ENCODE results near the gene LEFTY2. TPM values are rescaled to one million over a fixed set of nuclear protein-coding genes. Genes with fewer than 3 reads are reported as not detected.

Gene LEFTY2
- polyA plus RNA-seq, 3 donors, result not detected

DNA sequence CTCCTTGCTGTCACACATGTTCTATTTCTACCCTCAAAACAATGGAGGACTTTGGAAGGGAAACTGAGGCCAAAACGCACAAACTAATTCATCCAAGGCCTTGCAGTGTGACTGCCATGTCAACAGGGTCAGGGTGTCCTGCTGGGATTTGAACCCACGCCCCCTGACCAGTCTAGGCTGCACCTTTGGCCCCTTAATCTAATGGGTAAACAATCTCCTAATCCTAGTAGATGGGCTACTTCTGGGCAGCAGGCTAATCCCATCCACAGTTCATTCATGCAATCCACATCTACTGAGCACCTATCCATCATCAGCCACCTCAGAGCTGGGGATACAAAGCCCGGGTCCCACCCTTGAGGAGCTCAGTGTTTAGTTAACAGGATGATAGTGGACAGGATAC lies 17.0 kb upstream of the LEFTY2 start:
- intact Hi-C loops (cut with micrococcal nuclease), result no loop called here
- Histone ChIP-seq H3K9me3 (replicated peaks in 1 of 2; ENCODE audit: control insufficient read depth in 1 of 2, insufficient read depth in 1 of 2, low read length in 2 of 2) (no peaks in the 10 kb centered on the region), H3K79me2 (ENCODE audit: insufficient read depth, low read length) (no peaks in the 10 kb centered on the region), H3K4me2 (replicated peaks; ENCODE audit: extremely low read depth, low read length, poor library complexity, severe bottlenecking) (no peak overlapping the region), H3K9ac (ENCODE audit: insufficient read depth, low read length, poor library complexity, severe bottlenecking) (no peak overlapping the region), H3K27me3 (ENCODE audit: control insufficient read depth in 2 of 2, insufficient read depth in 2 of 2, low read length in 2 of 2) (no peaks in the 10 kb centered on the region), H3K4me1 (ENCODE audit: control insufficient read depth in 1 of 2, insufficient read depth in 2 of 2, low read length in 2 of 2) (peaks cover 2 to 4% of the 10 kb centered on the region in 2 donors), H3K4me3 (replicated peaks in 1 of 3; ENCODE audit: low read depth in 2 of 3, low read length in 3 of 3) (no peak overlapping the region), H2AFZ (ENCODE audit: insufficient read depth, low read depth, low read length, poor library complexity, severe bottlenecking) (no peak overlapping the region), H3K36me3 (replicated peaks in 1 of 2; ENCODE audit: control insufficient read depth in 1 of 2, insufficient read depth in 2 of 2, low read length in 2 of 2) (no peaks in the 10 kb centered on the region), H4K20me1 (ENCODE audit: insufficient read depth, low read length) (no peaks in the 10 kb centered on the region), H3K27ac (ENCODE audit: low read depth in 1 of 2, low read length in 2 of 2) (no peak overlapping the region)
- Mint-ChIP-seq H3K9me3 (no peaks in the 10 kb centered on the region), H3K27ac (no peak overlapping the region), H3K36me3 (no peaks in the 10 kb centered on the region), H3K4me3 (no peak overlapping the region), H3K27me3 (ENCODE audit: low read depth in 3 of 3) (peaks cover 1 to 4% (median 4%) of the 10 kb centered on the region in 3 donors), H3K4me1 (peaks cover 3% of the 10 kb centered on the region)
- no peak for DNase-seq
- TF ChIP-seq CTCF (IDR thresholded peaks at IDR 0.05), result no peak
- WGBS (ENCODE audit: insufficient coverage), result 90% methylated on average over 2 of the region's 3 CpGs

DNA sequence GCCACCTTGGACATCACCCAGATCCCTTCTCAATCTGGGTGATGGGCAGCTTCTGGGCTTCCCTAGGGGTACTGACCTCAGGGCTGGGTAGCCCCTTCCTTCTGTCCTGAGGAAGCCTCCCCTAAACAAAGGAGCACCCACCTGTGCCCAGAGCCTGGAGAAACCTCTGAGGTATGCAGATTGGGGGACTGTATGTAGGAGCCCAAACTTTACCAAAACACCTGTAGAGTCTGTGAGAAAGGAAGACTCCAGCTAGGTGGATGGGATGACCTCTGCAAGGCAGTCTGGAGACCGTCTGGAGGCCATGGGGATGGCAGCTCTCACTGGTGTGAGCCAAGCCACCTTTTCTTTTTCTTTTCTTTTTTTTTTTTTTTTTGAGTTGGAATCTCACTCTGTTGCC lies 13.7 kb upstream of the LEFTY2 start:
- TF ChIP-seq CTCF (IDR thresholded peaks at IDR 0.05), result no peak
- Mint-ChIP-seq H3K4me1 (peaks cover 13% of the 10 kb centered on the region), H3K36me3 (no peaks in the 10 kb centered on the region), H3K27me3 (ENCODE audit: low read depth in 3 of 3) (peaks cover 0 to 3% (median 3%) of the 10 kb centered on the region in 3 donors), H3K4me3 (no peak overlapping the region), H3K27ac (no peak overlapping the region), H3K9me3 (no peaks in the 10 kb centered on the region)
- intact Hi-C loops (cut with micrococcal nuclease), result no loop called here
- Histone ChIP-seq H3K27me3 (ENCODE audit: control insufficient read depth in 2 of 2, insufficient read depth in 2 of 2, low read length in 2 of 2) (no peaks in the 10 kb centered on the region), H3K4me3 (replicated peaks in 1 of 3; ENCODE audit: low read depth in 2 of 3, low read length in 3 of 3) (no peak overlapping the region), H3K79me2 (ENCODE audit: insufficient read depth, low read length) (no peaks in the 10 kb centered on the region), H3K9me3 (replicated peaks in 1 of 2; ENCODE audit: control insufficient read depth in 1 of 2, insufficient read depth in 1 of 2, low read length in 2 of 2) (no peaks in the 10 kb centered on the region), H3K9ac (ENCODE audit: insufficient read depth, low read length, poor library complexity, severe bottlenecking) (no peak overlapping the region), H3K4me1 (ENCODE audit: control insufficient read depth in 1 of 2, insufficient read depth in 2 of 2, low read length in 2 of 2) (peaks cover 11 to 12% of the 10 kb centered on the region in 2 donors), H3K4me2 (replicated peaks; ENCODE audit: extremely low read depth, low read length, poor library complexity, severe bottlenecking) (no peak overlapping the region), H4K20me1 (ENCODE audit: insufficient read depth, low read length) (no peaks in the 10 kb centered on the region), H3K27ac (ENCODE audit: low read depth in 1 of 2, low read length in 2 of 2) (no peak overlapping the region), H2AFZ (ENCODE audit: insufficient read depth, low read depth, low read length, poor library complexity, severe bottlenecking) (no peak overlapping the region), H3K36me3 (replicated peaks in 1 of 2; ENCODE audit: control insufficient read depth in 1 of 2, insufficient read depth in 2 of 2, low read length in 2 of 2) (no peaks in the 10 kb centered on the region)
- no CpG with 5 or more reads among the region's 1 CpG for WGBS (ENCODE audit: insufficient coverage)
- no peak for DNase-seq

Measured in CD14-positive monocyte (primary cell).